Measurements from ENCODE around the gene SPDYE3. TPM values are rescaled to one million over a fixed set of nuclear protein-coding genes. Genes with fewer than 3 reads are reported as not detected.
"Not testable (repeated sequence)": the region's sequence is repeated elsewhere in the genome, so short reads cannot be mapped to it uniquely, and the experiment has no call there.

Gene SPDYE3
- total and polyA plus RNA-seq, 2 donors from 2014 or later = not detected

DNA sequence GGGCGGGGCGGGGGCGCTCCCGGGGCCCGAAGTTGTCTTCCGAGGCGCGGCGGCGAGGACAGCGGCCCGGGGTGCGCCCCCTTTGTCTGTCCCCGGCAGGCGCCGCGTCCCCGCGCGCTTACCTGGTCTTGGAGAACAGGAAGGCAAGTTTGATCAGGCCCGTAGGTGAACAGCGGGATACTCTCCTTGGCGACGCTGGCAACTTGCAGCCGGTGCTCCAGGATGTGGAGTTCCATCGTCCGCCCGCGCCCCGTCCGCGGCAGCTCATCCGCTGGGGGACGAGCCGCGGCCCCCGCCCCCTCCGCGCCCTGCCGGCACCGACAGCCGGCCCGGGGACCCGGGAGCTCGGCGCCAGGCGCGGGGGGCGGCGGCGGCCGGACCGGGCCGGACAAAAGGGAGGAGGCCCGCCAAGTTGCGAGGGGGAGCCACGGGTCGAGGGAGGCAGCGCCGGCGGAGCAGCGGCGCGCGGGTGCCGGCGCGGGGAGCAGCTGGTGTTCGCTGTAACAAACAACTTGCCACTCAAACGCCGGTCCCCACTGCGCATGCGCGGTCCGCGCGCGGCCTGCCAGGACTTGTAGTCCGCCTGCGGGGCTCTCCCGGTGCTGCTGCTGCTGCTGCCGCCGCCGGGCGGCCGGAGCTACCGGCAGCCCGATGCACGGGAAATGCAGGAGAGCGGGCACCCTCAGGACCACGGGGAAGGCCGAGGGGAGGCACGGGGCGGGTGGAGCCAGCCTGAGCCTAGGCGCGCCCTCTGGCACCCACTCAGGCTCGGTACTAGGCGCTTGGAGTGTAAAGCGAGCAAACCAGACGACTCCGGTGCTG lies 35.6 kb upstream of the SPDYE3 start:
- FAIRE-seq = no peak
- DNase-seq = peak; percentile 98 to 99 (median 99)
- H3K4me3 ChIP-seq (ENCODE audit: low read length in 3 of 3) = peak overlapping the region in 2 of 3 donors; percentile 36 to 46
- TF ChIP-seq, protein P1, sequence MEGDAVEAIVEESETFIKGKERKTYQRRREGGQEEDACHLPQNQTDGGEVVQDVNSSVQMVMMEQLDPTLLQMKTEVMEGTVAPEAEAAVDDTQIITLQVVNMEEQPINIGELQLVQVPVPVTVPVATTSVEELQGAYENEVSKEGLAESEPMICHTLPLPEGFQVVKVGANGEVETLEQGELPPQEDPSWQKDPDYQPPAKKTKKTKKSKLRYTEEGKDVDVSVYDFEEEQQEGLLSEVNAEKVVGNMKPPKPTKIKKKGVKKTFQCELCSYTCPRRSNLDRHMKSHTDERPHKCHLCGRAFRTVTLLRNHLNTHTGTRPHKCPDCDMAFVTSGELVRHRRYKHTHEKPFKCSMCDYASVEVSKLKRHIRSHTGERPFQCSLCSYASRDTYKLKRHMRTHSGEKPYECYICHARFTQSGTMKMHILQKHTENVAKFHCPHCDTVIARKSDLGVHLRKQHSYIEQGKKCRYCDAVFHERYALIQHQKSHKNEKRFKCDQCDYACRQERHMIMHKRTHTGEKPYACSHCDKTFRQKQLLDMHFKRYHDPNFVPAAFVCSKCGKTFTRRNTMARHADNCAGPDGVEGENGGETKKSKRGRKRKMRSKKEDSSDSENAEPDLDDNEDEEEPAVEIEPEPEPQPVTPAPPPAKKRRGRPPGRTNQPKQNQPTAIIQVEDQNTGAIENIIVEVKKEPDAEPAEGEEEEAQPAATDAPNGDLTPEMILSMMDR (IDR thresholded peaks at IDR 0.05; ENCODE audit: borderline replicate concordance, extremely low read depth, insufficient read depth) = peak; percentile 47
- no peaks in the 10 kb centered on the region for H3K36me3 ChIP-seq (ENCODE audit: control insufficient read depth in 2 of 3, insufficient read depth in 3 of 3, low read length in 3 of 3)
- H3K9ac ChIP-seq (ENCODE audit: low read length in 3 of 3) = peak overlapping the region in 1 of 3 donors; percentile 46
- intact Hi-C loops (cut with DNase I) = no loop called here
- H3K27me3 ChIP-seq (ENCODE audit: control insufficient read depth, insufficient read depth, low read length) = no peaks in the 10 kb centered on the region
- no peak overlapping the region for H3K27ac ChIP-seq (ENCODE audit: low read depth in 2 of 2, low read length in 2 of 2)
- H3K4me1 ChIP-seq (ENCODE audit: control insufficient read depth in 2 of 3, insufficient read depth in 2 of 3, low read depth in 1 of 3, low read length in 3 of 3) = peaks cover 0 to 6% (median 5%) of the 10 kb centered on the region in 3 donors
- H3K9me3 ChIP-seq (ENCODE audit: control insufficient read depth in 2 of 3, insufficient read depth in 1 of 3, low read length in 3 of 3) = no peaks in the 10 kb centered on the region

DNA sequence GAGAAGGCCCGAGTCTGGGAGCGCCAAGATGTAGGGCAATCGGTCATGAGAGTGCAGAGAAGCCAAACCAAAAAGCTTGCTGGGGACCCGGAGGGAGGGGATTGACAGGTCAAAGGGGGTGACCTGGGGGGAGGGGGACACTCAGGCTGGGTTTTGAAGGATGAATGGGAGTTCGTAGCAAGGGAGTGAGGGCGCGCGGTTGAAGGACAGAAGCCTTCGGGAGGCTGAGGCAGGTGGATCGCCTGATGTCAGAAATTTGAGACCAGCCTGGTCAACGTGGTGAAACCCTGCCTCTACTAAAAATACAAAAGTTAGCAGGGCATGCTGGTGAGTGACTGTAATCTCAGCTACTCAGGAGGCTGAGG lies 35.0 kb upstream of the SPDYE3 start:
- Histone ChIP-seq H3K4me3 (ENCODE audit: low read length in 3 of 3) (peak overlapping the region in 1 of 3 donors; percentile 46), H3K9ac (ENCODE audit: low read length in 3 of 3) (peak overlapping the region in 1 of 3 donors; percentile 46)
- H3K27me3 ChIP-seq (ENCODE audit: control insufficient read depth, insufficient read depth, low read length); intact Hi-C loops (cut with DNase I); H3K36me3 ChIP-seq (ENCODE audit: control insufficient read depth in 2 of 3, insufficient read depth in 3 of 3, low read length in 3 of 3); H3K27ac ChIP-seq (ENCODE audit: low read depth in 2 of 2, low read length in 2 of 2); DNase-seq; H3K4me1 ChIP-seq (ENCODE audit: control insufficient read depth in 2 of 3, insufficient read depth in 2 of 3, low read depth in 1 of 3, low read length in 3 of 3); H3K9me3 ChIP-seq (ENCODE audit: control insufficient read depth in 2 of 3, insufficient read depth in 1 of 3, low read length in 3 of 3); FAIRE-seq: not testable (repeated sequence)

GRCh38 chr7:100275120-100275519 lies 32.4 kb upstream of the SPDYE3 start:
- Histone ChIP-seq H3K4me1 (ENCODE audit: control insufficient read depth in 2 of 3, insufficient read depth in 2 of 3, low read depth in 1 of 3, low read length in 3 of 3) (peaks cover 0 to 6% (median 0%) of the 10 kb centered on the region in 3 donors), H3K4me3 (ENCODE audit: low read length in 3 of 3) (no peak overlapping the region), H3K36me3 (ENCODE audit: control insufficient read depth in 2 of 3, insufficient read depth in 3 of 3, low read length in 3 of 3) (no peaks in the 10 kb centered on the region), H3K27me3 (ENCODE audit: control insufficient read depth, insufficient read depth, low read length) (no peaks in the 10 kb centered on the region), H3K9me3 (ENCODE audit: control insufficient read depth in 2 of 3, insufficient read depth in 1 of 3, low read length in 3 of 3) (no peaks in the 10 kb centered on the region), H3K9ac (ENCODE audit: low read length in 3 of 3) (no peak overlapping the region), H3K27ac (ENCODE audit: low read depth in 2 of 2, low read length in 2 of 2) (no peak overlapping the region)
- intact Hi-C loops (cut with DNase I) = no loop called here
- DNase-seq (no peak), FAIRE-seq (no peak)
- TF ChIP-seq, protein P1 (IDR thresholded peaks at IDR 0.05; ENCODE audit: borderline replicate concordance, extremely low read depth, insufficient read depth) = no peak

- H3K9me3 ChIP-seq (ENCODE audit: control insufficient read depth in 2 of 3, insufficient read depth in 1 of 3, low read length in 3 of 3); DNase-seq; intact Hi-C loops (cut with DNase I); FAIRE-seq; H3K36me3 ChIP-seq (ENCODE audit: control insufficient read depth in 2 of 3, insufficient read depth in 3 of 3, low read length in 3 of 3); H3K27me3 ChIP-seq (ENCODE audit: control insufficient read depth, insufficient read depth, low read length); H3K9ac ChIP-seq (ENCODE audit: low read length in 3 of 3); H3K4me3 ChIP-seq (ENCODE audit: low read length in 3 of 3); H3K27ac ChIP-seq (ENCODE audit: low read depth in 2 of 2, low read length in 2 of 2); H3K4me1 ChIP-seq (ENCODE audit: control insufficient read depth in 2 of 3, insufficient read depth in 2 of 3, low read depth in 1 of 3, low read length in 3 of 3): not testable (repeated sequence)
Observed at GRCh38 chr7:100276126-100276525, 31.4 kb upstream of the SPDYE3 start.

DNA sequence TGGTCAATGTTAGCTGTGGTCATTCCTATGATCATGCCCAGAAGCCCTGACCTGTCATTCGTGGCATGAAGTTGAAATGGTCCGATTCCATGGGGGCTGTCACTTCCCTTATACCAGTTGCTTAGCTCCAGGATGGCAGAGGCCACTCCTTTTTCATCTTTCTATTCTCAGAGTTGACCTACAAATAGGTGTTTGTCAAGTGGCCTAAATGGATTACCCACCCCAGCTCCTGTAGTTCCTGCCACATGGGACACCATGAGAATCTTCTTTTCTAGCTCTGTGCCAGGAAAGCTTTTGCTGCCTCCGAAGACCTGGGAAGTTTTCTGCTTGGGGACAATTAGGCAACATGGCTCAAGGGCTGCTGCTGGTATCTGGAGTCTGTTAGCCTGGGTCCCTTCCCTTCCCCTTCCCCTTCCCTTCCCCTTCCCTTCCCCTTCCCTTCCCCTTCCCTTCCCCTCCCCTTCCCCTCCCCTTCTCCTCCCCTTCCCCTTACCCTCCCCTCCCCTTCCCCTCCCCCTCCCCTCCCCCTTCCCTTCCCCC lies 25.4 kb upstream of the SPDYE3 start:
- intact Hi-C loops (cut with DNase I); H3K27ac ChIP-seq (ENCODE audit: low read depth in 2 of 2, low read length in 2 of 2); DNase-seq; H3K27me3 ChIP-seq (ENCODE audit: control insufficient read depth, insufficient read depth, low read length); H3K9me3 ChIP-seq (ENCODE audit: control insufficient read depth in 2 of 3, insufficient read depth in 1 of 3, low read length in 3 of 3); H3K4me3 ChIP-seq (ENCODE audit: low read length in 3 of 3); H3K4me1 ChIP-seq (ENCODE audit: control insufficient read depth in 2 of 3, insufficient read depth in 2 of 3, low read depth in 1 of 3, low read length in 3 of 3); H3K9ac ChIP-seq (ENCODE audit: low read length in 3 of 3); FAIRE-seq; H3K36me3 ChIP-seq (ENCODE audit: control insufficient read depth in 2 of 3, insufficient read depth in 3 of 3, low read length in 3 of 3): not testable (repeated sequence)

- H3K27ac ChIP-seq (ENCODE audit: low read depth in 2 of 2, low read length in 2 of 2); H3K9me3 ChIP-seq (ENCODE audit: control insufficient read depth in 2 of 3, insufficient read depth in 1 of 3, low read length in 3 of 3); H3K27me3 ChIP-seq (ENCODE audit: control insufficient read depth, insufficient read depth, low read length); FAIRE-seq; DNase-seq; H3K9ac ChIP-seq (ENCODE audit: low read length in 3 of 3); H3K4me1 ChIP-seq (ENCODE audit: control insufficient read depth in 2 of 3, insufficient read depth in 2 of 3, low read depth in 1 of 3, low read length in 3 of 3); intact Hi-C loops (cut with DNase I); H3K4me3 ChIP-seq (ENCODE audit: low read length in 3 of 3); H3K36me3 ChIP-seq (ENCODE audit: control insufficient read depth in 2 of 3, insufficient read depth in 3 of 3, low read length in 3 of 3): not testable (repeated sequence)
Observed at GRCh38 chr7:100283147-100283546, 24.4 kb upstream of the SPDYE3 start.
